HepG2 (cell line): Measurements from ENCODE around the gene HIGD1A. TPM values are rescaled to one million over a fixed set of nuclear protein-coding genes. Genes with fewer than 3 reads are reported as not detected.
A peak's percentile ranks its signal among the peaks of the same experiment; 100 is the strongest.

Experiments
- CREBL2 ChIP-seq: sonication (generic); formaldehyde crosslinking; IDR thresholded peaks from 2 replicates; pipeline ENCODE4 v1.8.1; 2023; ENCODE audit warnings: missing genetic modification reagents, mild to moderate bottlenecking, borderline replicate concordance
- DPF2 ChIP-seq: sonication (generic); formaldehyde crosslinking; IDR thresholded peaks from 2 replicates; pipeline ENCODE4 v1.4.0; 2020; ENCODE audit warnings: mild to moderate bottlenecking, low read depth, missing genetic modification reagents, borderline replicate concordance
- GZF1 ChIP-seq: sonication (generic); formaldehyde crosslinking; IDR thresholded peaks from 2 replicates; pipeline ENCODE4 v1.5.1; 2020; ENCODE audit warnings: mild to moderate bottlenecking, missing genetic modification reagents
- HIC2 ChIP-seq: sonication (generic); formaldehyde crosslinking; IDR thresholded peaks from 2 replicates; pipeline ENCODE4 v1.9.0; 2022; ENCODE audit warnings: low read depth, missing genetic modification reagents
- HNRNPH1 ChIP-seq: fragments of 200-400 bp; formaldehyde crosslinking; optimal IDR thresholded peaks from 2 replicates; pipeline ENCODE3; 2017; ENCODE audit warnings: mild to moderate bottlenecking, low read depth, low read length
- LCORL ChIP-seq, 2 experiments: fragments of 450-650 bp in 1 of 2; sonication (generic) in 1 of 2; formaldehyde crosslinking in 1 of 2; IDR thresholded peaks; 2 replicates each; pipeline versions ENCODE4 v1.5.0 to v1.6.1; 2017 to 2020; ENCODE audit warnings: antibody characterized with exemption in 1 of 2, missing genetic modification reagents in 1 of 2
- NFE2L2 ChIP-seq: fragments of 150-350 bp; IDR thresholded peaks from 2 replicates; pipeline ENCODE4 v1.6.1; 2014; ENCODE audit warnings: low read length
- NFIC ChIP-seq: IDR thresholded peaks from 2 replicates; pipeline ENCODE4 v1.6.1; 2012; ENCODE audit warnings: mild to moderate bottlenecking, low read length, inconsistent platforms
- NR0B2 ChIP-seq: sonication (generic); formaldehyde crosslinking; IDR thresholded peaks from 2 replicates; pipeline ENCODE4 v1.4.0; 2020; ENCODE audit warnings: mild to moderate bottlenecking, missing genetic modification reagents
- POGZ ChIP-seq: sonication (generic); formaldehyde crosslinking; IDR thresholded peaks from 2 replicates; pipeline ENCODE4 v1.4.0; 2020; ENCODE audit warnings: mild to moderate bottlenecking, missing genetic modification reagents
- POLR2G ChIP-seq: fragments of 200-400 bp; formaldehyde crosslinking; IDR thresholded peaks from 2 replicates; pipeline ENCODE4 v1.6.1; 2018; ENCODE audit warnings: mild to moderate bottlenecking, low read depth, low read length, moderate library complexity
- RAD21 ChIP-seq: fragments of 450-650 bp; formaldehyde crosslinking; IDR thresholded peaks from 2 replicates; pipeline ENCODE4 v1.5.0; 2020; ENCODE audit warnings: mild to moderate bottlenecking
- RAD51 ChIP-seq: fragments of 450-650 bp; IDR thresholded peaks from 2 replicates; pipeline ENCODE4 v1.6.1; 2016; ENCODE audit warnings: borderline replicate concordance
- RFX3 ChIP-seq: IDR thresholded peaks from 2 replicates; pipeline ENCODE4 v1.6.1; 2016; ENCODE audit warnings: missing biosample characterization, missing genetic modification reagents
- RXRB ChIP-seq: IDR thresholded peaks from 2 replicates; pipeline ENCODE4 v1.6.1; 2016; ENCODE audit warnings: borderline replicate concordance, missing genetic modification reagents, missing compliant biosample characterization
- SIX1 ChIP-seq: sonication (generic); formaldehyde crosslinking; IDR thresholded peaks from 2 replicates; pipeline ENCODE4 v1.4.0; 2020; ENCODE audit warnings: missing genetic modification reagents, borderline replicate concordance
- SNAPC4 ChIP-seq: sonication (generic); formaldehyde crosslinking; IDR thresholded peaks from 2 replicates; pipeline ENCODE4 v1.4.0; 2020; ENCODE audit warnings: mild to moderate bottlenecking, missing genetic modification reagents
- TRIM22 ChIP-seq: fragments of 450-650 bp; IDR thresholded peaks from 2 replicates; pipeline ENCODE4 v1.6.1; 2017
- ZMAT3 ChIP-seq: sonication (generic); formaldehyde crosslinking; conservative IDR thresholded peaks from 2 replicates; pipeline ENCODE4 v1.7.0; 2021; ENCODE audit warnings: missing genetic modification reagents
- ZNF225 ChIP-seq: sonication (generic); formaldehyde crosslinking; IDR thresholded peaks from 2 replicates; pipeline ENCODE4 v1.4.0; 2020; ENCODE audit warnings: mild to moderate bottlenecking, missing genetic modification reagents
- ZNF367 ChIP-seq: sonication (generic); formaldehyde crosslinking; IDR thresholded peaks from 2 replicates; pipeline ENCODE4 v1.4.0; 2020; ENCODE audit warnings: missing genetic modification reagents, borderline replicate concordance
- ZNF430 ChIP-seq: sonication (generic); formaldehyde crosslinking; IDR thresholded peaks from 2 replicates; pipeline ENCODE4 v1.9.0; 2021; ENCODE audit warnings: mild to moderate bottlenecking, missing genetic modification reagents
- ZNF761 ChIP-seq: sonication (generic); formaldehyde crosslinking; conservative IDR thresholded peaks from 2 replicates; pipeline ENCODE4 v1.4.0; 2020; ENCODE audit warnings: mild to moderate bottlenecking, missing genetic modification reagents
- polyA plus RNA-seq, 8 experiments: library from polyadenylated mRNA; depleted of rRNA in 3 of 8; stranded (reverse) in 7 of 8; unstranded in 1 of 8; fragments of >200 nt; fragmentation: Illumina TruSeq in 4 of 8; extraction: Trizol in 4 of 8; gene quantifications; 2 replicates each; pipeline versions ENCODE4 v1.2.1 to v1.2.3, GENCODE V29; 2011 to 2016; ENCODE audit warnings: low read depth in 4 of 8, missing spikeins in 1 of 8, mixed read lengths in 1 of 8; ENCODE audit not compliant: insufficient read depth in 1 of 8
- total RNA-seq, 5 experiments: library from RNA; depleted of rRNA; stranded (reverse); fragments of >200 nt; fragmentation: Illumina TruSeq; extraction: Trizol; gene quantifications; 2 replicates each; pipeline ENCODE4 v1.2.3, GENCODE V29; 2016; ENCODE audit warnings: low read depth in 1 of 5

The HIGD1A gene
- total and polyA plus RNA-seq, 2 of the 13 experiments (the other 11 are each of a cell fraction or from before 2014, with no cell fraction given), result 222 to 253 TPM

- TF ChIP-seq SNAPC4 (CRISPR knock-in tag), result no peak
- no peak for TF ChIP-seq GZF1 (CRISPR knock-in tag)
- TF ChIP-seq RXRB (CRISPR knock-in tag), result peak; percentile 96
- no peak for TF ChIP-seq LCORL (IDR thresholded peaks at IDR 0.05)
- TF ChIP-seq LCORL (CRISPR knock-in tag; IDR thresholded peaks at IDR 0.05), result peak; percentile 61; the same call in 1 of the 2 replicates
- no peak for TF ChIP-seq HNRNPH1
- TF ChIP-seq ZNF761, result no peak
- TF ChIP-seq DPF2 (CRISPR knock-in tag), result peak; percentile 91
- no peak for TF ChIP-seq ZNF225 (CRISPR knock-in tag)
- peak; percentile 96 for TF ChIP-seq SIX1
- TF ChIP-seq POLR2G, result peak; percentile 42; the same call in 1 of the 2 replicates
- TF ChIP-seq POGZ (CRISPR knock-in tag), result peak; percentile 72; the same call in 1 of the 2 replicates
- no peak for TF ChIP-seq HIC2 (CRISPR knock-in tag)
- TF ChIP-seq CREBL2, result no peak
- TF ChIP-seq NFE2L2, result no peak
- TF ChIP-seq ZNF367, result no peak
- no peak for TF ChIP-seq RAD21 (CRISPR knock-in tag)
- no peak for TF ChIP-seq ZMAT3 (CRISPR knock-in tag)
- no peak for TF ChIP-seq NR0B2
- TF ChIP-seq RAD51, result no peak
- TF ChIP-seq NFIC, result peak; percentile 90
- TF ChIP-seq TRIM22, result no peak
- no peak for TF ChIP-seq RFX3 (CRISPR knock-in tag)
- no peak for TF ChIP-seq ZNF430 (CRISPR knock-in tag)
These were observed 49.5 kb upstream of the HIGD1A start (continued) for GRCh38 chr3:42853739-42854302.
